HG02759 (cell line): ENCODE results near the gene CEP164.
A peak's percentile ranks its signal among the peaks of the same experiment; 100 is the strongest.

Experiments used
- ATAC-seq: cut with Tn5 transposase; IDR thresholded peaks from one replicate; pipeline ENCODE4 v1.9.1; 2021; ENCODE audit warnings: mild to moderate bottlenecking, moderate library complexity; ENCODE audit not compliant: unreplicated experiment

The CEP164 gene

DNA sequence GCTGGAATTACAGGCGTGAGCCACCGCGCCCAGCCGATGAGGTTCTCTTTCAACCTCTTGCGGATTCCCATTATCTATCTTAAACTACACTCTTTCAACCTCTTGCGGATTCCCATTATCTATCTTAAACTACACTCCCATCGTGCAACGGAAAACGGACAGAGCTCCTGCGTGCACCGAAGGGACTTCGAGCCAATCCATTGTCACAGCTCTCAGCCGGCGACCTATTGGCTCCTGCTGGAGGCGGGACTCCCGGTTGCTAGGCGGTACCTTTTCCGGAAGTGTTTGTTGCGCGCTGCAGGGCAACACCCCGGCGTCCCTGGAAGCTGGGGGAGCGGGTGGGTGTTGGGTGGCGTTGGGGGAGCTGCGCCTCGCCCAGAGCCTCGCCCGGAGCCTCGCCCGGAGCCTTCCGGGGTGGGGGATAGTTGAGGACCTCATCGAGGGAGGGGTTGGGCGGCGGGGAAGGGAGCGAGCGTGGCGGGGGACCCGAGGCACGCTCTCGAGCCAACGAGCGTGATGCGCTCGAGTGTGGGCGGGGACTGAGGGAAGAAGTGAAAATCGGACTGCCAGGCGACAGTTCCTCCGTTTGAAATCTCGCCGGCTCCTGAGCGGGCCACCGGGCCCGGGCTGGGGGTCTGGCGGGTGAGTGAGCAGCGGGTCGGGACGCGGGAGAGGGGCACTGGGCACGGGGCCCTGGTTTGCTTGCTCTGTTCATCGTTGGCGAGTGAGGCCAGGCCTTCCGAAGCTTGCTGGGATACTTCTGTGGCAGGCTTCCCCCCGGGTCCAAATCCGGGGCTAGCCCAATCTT lies at the start of gene CEP164:
TSS of gene CEP164 (plus strand) at position 288 of the 808 bp plus-strand sequence. CDS start 10,733 bp downstream, outside the sequence.
- peak; percentile 94 for ATAC-seq

DNA sequence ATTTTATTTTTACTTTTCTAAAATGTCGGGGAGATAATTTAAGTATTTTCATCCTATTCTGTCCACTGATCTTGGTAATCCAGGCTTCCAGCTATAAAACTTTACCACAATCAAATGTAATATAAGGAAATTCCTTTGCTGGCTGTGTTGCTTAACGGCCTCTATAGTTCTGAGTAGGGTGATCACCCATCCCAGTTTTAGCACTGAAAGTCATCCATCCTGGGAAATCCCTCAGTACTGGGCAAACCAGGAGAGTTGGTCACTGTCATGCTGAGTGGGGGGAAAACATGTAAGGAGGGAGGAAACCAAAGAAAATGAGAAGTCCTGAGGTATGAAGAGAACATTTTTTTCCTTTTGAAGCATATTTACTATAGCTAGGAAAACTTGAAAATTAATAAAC lies 49.3 kb upstream of the CEP164 start:
- no peak for ATAC-seq

DNA sequence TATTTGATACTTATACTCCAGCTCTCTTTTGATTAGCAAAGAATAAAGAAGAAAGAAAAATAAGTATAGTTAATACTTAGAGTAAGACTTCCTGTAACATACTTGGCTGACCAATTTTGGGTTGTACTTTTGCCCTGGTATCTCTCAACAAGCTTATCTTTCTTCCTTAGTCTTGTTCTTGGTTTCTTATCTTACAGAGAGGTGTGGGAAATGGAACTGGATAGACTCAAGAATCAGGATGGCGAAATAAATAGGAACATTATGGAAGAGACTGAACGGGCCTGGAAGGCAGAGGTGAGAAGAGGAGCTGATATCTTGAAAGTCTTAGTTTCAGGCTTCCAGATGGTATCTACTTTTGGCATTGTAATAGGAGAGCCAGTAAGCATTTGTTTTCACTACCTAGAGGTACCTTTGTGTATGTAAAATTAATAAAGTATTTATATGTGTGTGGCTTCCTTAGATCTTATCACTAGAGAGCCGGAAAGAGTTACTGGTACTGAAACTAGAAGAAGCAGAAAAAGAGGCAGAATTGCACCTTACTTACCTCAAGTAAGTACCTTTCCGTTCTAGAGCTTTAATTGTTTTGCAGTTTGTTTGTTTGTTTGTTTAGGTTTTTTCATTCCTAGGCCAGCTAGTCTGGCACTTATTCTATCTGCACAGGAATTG lies 47.8 kb upstream of the CEP164 start:
- ATAC-seq, result no peak

DNA sequence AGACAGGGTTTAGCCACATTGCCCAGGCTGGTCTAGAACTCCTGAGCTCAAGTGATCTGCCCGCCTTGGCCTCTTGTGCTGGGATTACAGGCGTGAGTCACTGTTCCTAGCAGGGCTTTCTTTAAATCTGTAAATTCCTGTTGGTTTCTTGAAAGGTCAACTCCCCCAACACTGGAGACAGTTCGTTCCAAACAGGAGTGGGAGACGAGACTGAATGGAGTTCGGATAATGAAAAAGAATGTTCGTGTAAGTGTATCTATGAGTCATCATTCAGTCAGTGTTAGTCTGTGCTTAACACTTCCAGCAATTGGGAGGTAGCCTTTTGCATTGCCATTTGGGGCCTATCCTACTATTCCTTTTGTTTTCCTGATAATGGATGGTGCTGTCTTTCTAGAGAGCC lies 46.5 kb upstream of the CEP164 start:
- ATAC-seq, result no peak

DNA sequence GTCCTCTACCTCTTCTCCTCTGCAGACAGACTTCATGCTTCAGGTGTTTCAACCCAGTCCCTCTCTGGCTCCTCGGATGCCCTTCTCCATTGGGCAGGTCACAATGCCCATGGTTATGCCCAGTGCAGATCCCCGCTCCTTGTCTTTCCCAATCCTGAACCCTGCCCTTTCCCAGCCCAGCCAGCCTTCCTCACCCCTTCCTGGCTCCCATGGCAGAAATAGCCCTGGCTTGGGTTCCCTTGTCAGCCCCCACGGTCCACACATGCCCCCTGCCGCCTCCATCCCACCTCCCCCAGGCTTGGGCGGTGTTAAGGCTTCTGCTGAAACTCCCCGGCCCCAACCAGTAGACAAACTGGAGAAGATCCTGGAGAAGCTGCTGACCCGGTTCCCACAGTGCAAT lies 45.8 kb upstream of the CEP164 start:
- no peak for ATAC-seq

DNA sequence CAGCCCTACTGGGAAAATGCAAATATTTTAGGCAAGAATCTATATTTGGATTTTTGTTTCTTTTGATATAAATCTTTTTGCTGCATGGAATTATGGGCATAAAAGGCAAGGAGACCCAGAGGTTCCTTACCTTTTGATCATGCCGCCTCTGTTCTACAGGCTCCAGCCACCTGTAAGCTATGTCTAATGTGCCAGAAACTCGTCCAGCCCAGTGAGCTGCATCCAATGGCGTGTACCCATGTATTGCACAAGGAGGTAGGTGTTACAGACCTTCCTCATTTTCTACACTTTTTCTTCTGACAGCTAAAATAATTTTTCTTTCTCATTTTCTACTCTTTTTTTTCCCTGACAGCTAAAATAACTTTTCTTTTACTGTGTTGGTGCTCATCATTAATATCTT lies 44.7 kb upstream of the CEP164 start:
- no peak for ATAC-seq

DNA sequence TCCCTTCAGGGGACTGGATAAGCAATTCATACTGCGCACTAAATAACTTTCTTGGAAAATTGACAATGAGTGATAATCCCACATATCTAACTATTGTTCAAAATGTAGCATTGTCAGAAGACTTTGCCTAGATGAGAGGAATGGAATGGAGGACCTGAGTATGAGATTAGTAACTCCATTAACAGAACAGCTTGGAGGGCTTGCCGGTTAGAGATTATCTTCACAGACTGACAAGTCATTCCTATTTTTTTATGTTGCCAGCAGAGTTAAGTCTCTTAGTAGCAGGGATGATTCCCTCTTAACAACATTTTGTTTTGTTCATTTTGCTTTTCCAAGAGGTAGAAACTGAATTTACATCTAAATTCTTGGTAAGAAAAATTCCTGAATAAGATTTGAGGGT lies 43.6 kb upstream of the CEP164 start:
- no peak for ATAC-seq

DNA sequence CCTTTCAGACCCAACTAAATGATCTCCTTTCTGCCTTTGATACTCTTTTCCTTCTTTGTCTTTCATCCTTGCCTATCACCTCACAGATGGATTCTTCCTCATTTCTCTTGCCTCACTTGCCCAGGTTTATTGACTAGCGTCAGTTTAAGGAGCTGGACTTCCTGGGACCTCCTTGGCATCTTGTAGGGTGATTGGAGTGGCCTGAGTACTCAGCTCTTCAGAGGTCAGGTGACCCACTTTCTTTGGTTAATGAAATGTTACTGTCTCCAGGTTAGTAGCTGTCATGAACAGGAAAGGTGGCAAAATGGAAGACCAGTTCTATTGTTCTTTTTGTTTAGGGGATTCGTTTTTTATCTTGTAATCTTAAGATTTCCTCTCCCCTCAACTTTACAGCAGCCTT lies 41.1 kb upstream of the CEP164 start:
- ATAC-seq, result no peak

DNA sequence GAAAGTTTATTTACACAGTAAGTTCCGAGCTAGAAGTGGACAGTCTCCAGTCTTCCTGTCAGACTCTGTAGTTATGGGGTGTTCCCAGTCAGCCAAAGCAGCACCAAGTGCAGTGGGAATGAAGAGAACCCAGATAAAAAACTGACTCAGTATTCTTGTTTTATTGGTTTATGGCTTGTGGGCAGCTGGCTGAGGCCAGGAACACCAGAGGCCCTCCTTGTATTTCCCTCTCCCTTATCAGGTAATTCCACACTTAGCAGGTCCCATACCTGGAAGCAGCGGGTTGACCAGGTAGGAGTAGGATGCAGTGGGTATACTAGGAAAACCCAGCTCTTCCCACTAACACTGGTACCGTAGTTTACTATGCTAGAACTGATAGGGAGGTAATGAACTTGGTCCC lies 40.0 kb upstream of the CEP164 start:
- ATAC-seq, result no peak

DNA sequence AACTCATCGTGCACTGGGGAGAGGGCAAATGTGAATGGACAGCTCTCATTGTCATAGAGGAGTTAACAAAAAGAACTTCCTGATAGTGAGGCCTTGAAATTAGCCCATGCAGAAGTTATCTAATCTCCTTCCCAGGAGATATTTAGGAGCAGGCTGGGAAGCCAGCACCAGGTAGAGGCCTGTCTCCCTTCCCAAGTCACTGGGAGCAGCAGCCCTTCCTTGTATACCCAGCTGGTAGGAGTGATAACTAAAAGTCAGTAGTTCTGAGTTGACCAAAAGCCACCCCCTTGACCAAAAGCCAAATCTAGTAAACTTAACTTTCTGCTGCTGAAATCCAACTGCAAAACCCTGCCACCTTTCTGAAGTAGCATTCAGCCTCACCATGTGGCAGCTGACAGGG lies 37.9 kb upstream of the CEP164 start:
- ATAC-seq, result no peak

DNA sequence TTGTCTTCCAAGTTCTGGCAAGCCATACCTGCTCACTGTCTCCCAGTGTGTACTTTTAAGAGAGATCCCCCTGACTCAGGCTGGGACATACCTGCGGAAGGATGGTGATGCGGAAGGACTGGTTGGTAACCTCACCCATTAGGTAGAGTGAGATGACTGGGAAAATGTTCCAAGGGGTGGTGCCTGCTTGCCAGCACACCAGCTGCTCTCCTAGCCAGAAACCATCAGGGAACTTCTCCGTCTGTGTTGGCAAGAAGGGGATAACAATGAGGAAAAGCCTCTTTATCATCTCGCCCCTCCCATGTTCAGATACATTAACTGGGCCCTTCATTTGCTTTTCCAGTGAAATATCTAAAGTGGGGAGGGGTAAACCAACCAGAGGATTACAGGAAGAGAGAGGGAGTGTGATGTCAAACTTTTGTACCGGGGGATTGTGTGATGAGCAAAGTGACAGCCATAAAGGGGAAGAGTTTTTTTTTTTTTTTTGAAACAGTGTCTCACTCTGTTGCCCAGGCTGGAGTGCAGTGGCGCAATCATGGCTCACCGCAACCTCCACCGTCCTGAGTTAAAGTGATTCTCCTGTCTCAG lies 36.8 kb upstream of the CEP164 start, which contains the start of gene BACE1-AS:
TSS of gene BACE1-AS (plus strand) at position 538 of the 588 bp plus-strand sequence.
- ATAC-seq, result no peak

DNA sequence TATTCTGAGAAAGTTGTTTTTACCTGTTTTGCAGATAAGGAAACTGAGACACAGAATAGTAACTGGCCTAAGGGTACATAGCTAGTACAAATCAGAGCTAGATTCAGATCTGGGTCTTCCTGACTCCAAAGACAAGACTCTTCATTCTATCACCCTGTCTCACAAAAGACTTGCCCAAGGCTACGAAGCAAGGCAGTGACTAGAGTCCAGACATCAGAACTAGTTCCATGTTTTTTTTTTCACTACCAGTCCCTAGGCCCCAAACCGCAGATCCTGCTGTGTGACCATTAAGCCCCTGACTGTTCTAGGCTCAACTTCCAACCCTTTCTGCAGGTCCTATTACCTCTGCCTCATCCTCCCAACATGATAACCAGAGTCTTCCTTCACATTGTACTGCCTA lies 35.0 kb upstream of the CEP164 start:
- no peak for ATAC-seq

DNA sequence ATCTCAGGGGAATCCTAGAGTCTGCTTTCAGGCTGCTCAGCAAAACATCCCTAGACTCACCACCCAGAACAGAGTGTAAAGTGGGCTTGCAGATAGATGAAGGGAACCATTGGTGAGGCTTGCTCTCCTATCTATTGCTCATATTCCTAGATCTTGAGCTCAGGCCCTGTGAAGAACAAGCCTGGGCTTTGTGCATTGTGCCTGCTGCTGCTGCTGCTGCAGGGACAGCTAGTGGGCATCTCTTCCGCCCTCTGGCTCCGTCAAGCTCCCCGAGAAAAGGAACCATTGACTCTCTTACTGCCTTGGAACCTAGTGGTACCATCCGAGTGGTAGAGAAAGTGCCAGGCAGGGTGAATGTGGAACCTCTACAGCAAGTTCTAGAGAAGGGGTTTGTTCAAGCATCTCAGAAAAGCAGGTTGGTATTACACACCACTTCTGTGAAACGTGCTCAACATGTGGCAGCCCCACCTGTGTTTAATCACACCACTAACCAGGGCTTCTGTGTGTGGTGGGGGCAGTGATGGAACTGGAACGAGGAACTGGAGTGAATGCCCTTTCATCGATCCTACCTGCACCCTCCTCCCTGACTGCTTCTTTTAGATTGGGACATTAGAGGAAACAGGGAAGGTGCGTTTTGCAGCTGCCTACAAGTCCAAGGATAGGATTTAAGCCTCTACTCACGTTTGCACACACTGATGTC lies 32.1 kb upstream of the CEP164 start:
- no peak for ATAC-seq

DNA sequence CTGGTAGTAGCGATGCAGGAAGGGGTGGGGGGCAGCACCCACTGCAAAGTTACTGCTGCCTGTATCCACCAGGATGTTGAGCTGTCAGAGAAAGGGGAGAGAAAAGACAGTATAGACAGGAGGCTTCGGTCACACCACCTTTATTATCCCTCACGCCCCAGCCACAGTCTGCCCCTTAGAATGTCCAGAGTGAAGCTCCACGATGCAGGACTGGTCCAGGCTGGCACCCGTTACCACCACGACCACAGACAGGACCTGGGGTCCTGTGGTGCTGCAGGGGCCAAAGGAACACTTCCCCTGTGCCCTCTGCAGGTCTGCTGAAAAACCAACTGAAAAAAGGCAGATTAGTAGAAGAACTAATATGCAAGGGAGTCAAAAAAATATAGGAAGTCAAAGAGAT lies 30.8 kb upstream of the CEP164 start:
- no peak for ATAC-seq

DNA sequence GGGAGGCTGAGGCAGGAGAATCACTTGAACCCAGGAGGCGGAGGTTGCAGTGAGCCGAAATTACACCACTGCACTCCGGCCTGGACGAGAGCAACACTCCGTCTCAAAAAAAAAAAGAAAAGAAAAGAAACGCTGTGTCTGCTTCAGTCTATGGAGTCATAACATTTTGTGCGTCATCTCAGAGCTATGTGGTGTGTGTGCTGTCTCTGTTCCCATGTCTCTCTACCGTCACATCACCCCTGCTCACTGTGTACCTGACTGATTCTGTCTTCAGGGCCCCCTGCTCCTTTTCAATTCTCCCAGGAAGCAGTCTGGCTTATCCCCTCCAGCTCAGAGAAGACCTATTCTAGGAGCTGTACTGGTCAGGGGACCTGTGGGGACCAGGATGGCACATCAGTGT lies 29.5 kb upstream of the CEP164 start:
- ATAC-seq, result no peak

DNA sequence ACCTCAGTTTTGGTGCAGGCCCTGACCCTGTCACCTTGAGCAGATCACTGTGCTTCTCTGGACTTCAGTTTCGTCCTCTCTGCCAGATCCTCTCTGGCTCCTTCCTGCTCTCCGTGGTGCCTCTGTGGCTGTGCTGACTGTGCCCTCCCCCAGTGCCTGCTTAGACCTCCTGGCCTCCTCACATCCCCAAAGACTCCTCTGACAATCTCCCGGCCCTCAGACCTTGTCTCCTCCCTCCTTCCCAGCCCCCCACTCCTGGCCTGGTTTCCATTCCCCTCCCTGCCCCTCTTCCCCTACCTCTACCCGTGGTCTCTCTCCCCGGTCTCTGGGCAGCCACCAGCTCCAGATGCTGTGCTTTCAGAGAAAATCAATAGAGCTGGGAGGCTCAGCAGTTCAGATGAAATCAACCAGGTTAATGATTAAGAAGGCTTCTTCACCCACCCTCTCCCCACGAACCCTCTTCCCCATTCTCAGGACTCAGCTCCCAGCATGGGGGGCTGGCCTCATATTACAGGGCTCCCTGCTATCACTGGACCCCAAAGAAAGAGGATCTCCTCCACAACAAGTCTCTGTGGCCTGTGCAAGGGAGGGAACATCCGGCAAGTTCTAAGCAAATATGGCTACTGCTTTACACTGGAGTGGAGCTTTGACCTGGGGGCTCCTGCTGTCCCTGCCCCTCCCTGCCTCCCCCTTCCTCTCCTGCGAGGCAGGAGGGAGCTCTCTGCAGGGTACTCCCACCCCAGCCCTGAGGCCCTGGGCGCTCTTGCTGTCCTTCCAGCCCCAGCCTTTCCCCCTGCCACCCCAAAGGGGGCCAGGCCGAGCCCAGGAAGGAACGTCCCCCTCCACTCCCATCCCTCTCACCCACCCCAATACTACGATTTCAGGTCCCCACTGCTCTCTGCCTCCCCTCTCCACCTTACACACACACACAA lies 28.0 kb upstream of the CEP164 start:
- ATAC-seq, result no peak

DNA sequence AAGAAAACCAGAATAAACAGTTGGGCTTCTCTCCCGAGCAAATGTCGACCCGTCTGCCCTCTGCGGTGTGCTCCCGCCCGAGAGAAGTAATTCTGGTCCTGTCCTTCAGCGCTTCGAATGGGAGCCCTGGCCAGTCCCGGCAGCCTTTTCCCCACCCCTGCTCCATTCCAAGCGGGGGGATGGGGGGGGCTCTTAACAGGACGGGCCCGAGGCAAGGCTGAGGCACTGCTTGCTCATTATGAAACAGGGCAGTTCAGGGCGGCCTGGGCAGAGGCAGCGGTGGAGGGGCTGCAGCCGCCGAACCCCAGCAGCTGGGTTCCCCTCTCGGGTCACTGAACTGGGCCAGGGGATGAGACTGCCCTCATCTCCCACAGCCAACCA lies 27.4 kb upstream of the CEP164 start:
- ATAC-seq, result no peak

DNA sequence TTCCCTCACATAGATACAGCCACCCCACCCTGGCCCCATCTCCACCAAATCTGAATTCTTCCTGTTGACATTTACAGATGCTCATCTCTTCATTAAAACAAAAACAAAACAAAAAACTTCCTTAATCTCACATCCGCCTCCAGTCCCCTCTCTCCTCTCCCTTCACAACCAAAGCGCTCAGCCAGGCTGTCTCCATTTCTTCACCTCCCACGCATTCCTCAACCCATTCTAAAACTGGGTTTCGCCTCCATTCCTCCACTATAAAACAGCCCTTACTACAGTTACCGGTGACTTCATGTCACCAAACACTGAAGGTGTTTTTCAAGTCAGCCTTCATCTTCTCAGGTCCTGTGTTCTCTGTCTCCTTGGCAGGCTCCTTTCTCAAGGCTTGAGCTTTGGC lies 26.9 kb upstream of the CEP164 start:
- ATAC-seq, result no peak

DNA sequence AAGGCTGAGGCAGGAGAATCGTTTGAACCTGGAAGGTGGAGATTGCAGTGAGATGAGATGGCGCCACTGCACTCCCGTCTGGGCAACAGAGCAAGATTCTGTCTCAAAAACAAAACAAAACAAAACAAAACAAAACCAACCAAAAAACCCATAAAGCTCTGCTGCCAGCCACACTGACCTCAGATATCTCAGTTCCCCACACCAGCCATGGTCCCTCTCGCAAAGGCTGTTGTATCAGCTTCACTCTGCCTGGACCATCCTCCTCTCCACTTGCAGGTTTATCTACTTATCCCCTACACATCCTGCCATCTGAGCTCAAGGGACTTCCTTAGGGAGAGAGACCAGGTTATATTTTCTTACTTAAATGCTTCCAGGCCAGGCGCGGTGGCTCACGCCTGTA lies 25.4 kb upstream of the CEP164 start:
- no peak for ATAC-seq

DNA sequence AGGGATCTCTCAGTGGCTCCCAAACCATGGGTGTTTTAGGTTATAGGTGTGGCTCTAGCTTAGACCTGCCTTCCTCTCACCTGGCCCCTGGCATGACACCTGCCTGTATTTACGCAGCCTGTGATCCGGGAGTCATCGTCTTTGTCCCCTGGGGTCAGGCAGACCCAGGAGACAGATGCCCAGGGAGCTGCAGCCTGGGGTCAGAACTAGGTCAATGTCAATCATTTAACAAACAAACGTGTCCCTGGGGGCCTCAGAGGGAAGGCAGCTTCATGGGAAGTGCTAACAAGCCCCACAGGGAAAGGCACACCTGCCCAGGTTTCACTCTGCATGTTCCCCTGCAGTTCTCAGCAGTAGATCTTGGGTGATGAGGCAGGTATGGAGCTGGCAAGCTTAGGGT lies 24.6 kb upstream of the CEP164 start:
- ATAC-seq, result no peak
